T-helper 2 cell (primary cell): ENCODE results near the gene FAAP100.

Source experiments
- DNase-seq, 5 experiments: peaks; one replicate each; pipeline versions ENCODE4 v3.0.0 to v3.0.0-alpha.2; 2012 to 2022

The FAAP100 gene

GRCh38 chr17:81522491-81523401, 29.4 kb downstream of the FAAP100 start:
- DNase-seq = peak in 1 of 5 experiments; percentile 2

- no peak for DNase-seq
These were observed 31.9 kb downstream of the FAAP100 start for GRCh38 chr17:81520021-81520901.

GRCh38 chr17:81519284-81520020, 32.7 kb downstream of the FAAP100 start:
- peak; percentile 44 to 71 (median 56) for DNase-seq

- no peak for DNase-seq
These were observed 33.3 kb downstream of the FAAP100 start for GRCh38 chr17:81518785-81519283.

DNA sequence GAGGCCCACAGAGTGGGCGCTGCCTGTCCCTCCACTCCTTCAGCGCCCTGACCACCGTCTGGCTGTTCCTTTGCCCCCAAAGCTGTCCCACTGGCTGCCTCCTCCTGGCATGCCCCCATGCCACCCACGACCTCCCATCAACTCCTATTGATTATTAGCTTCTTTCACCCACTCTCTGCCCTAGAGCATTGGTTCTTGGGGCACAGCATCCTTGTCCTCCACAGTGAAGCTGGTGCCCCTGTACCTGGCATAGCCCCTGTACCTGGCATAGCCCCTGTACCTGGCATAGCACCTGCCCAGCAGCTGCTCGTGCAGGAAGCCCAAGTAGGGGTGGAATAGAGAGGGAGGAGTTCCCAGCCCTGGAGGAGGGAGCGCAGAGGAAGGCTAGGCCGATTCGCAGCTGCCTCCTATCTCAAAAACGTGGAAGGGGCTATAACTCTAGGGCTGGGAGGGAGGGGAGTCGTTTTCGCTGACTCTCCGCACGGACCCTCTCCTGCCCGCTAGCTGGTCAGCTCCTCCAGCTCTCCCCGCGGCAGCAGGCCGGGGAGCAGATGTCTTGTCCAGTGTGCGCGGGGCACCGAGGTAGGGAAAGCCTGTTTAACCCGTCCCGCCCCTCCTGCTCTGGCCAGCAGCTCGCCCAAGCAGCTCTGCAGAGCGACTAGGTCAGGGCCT, 33.9 kb downstream of the FAAP100 start:
- DNase-seq = no peak

- peak in 1 of 5 experiments; percentile 47 for DNase-seq
These were observed 34.6 kb downstream of the FAAP100 start for GRCh38 chr17:81517339-81518112.

DNA sequence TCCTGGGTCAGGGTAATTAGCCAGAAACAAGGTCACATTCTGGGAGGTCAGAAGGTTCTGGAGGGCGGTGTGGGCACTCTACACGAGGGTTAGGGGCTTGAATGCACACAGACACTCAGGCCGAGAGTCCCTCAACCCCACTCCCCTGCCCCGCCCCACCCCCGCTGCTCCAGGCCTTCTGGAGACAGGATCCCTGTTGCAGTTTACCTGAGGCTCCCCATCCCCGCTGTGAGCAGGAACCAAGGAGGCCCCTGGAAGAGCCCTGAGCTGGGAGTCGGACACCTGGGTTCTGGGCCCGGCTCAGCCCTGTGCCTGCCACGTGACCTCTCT, 35.2 kb downstream of the FAAP100 start:
- no peak for DNase-seq

- DNase-seq = no peak
These were observed 35.7 kb downstream of the FAAP100 start for GRCh38 chr17:81516439-81516838.

GRCh38 chr17:81515530-81516041, 36.6 kb downstream of the FAAP100 start:
- no peak for DNase-seq

- peak; percentile 33 to 80 (median 61) for DNase-seq
These were observed 37.2 kb downstream of the FAAP100 start for GRCh38 chr17:81514739-81515529.

DNA sequence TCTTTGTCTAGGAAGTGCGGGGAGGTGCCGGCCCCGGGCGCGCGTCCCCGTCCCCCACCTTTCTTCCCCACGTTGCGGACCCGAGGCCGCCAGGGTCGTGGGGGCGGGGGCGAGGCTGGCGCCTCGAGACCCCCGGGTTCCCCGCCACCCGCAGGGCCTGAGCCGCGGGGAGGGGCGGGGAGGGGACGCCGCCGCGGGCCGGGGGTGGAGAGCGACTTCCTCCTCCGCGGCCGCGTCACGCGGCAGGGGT, 37.7 kb downstream of the FAAP100 start:
- peak in 1 of 5 experiments; percentile 24 for DNase-seq

DNA sequence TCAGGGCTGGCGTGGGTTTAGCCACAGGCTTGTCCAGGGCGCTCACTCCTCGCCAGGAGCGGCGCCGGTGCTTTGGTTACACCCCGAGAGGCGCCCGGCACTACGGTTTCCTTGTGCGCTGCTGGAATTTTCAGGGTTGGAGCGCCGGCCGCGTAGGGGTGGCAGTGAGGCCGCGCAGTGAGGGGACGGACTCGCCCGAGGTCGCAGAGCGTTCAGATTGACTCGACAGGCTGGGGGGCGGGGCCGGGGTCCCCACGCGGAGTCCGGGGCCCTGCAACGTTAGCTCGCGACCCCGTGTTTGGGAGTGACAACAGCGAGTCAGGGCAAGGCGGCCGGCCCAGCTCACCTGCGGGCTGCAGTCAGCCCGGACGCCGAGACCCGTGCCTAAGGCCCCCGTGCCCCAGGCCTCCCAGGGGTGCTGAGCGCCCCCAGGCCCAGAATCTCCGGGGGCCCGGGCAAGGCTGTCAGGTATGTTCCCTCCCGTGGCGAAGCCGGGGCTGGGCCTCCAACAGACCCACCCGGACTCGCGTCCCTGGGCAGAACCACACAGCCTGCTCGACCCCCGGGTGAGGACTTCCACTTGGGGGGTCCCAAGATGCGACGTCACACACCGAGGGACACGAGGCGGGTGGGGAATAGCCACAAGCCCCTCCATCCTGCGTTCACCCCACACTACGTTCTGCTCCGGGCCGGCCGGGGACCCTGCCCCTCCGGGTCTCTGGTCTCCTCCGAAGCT, 38.2 kb downstream of the FAAP100 start:
- peak in 2 of 5 experiments; percentile 23 to 53 for DNase-seq

DNA sequence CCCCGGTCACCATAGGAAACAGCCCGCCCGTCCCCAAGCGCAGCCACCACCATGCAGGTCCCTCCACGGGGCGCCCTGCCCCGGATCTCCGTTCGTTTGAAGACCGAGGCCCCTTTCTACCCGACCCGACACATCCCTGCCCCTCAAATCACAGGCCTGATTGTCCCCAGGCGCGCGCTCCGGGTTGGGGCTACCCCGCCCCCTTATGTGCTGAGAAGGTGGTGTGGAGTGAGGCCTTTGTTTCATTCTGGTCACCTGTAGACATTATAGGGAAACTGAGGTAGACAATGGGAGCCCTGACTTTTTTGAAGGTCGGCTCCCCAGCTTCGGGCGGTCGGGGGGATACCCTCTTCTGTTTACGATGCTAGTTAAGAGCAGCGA, 38.8 kb downstream of the FAAP100 start:
- peak in 4 of 5 experiments; percentile 33 to 83 (median 50) for DNase-seq

GRCh38 chr17:81512562-81513371, 39.4 kb downstream of the FAAP100 start, which contains the start of gene ACTG1:
Gene ACTG1, minus strand, starts transcription at chr17:81512799. Its CDS starts 445 bp downstream, at chr17:81512354.
- DNase-seq = peak; percentile 81 to 96 (median 84)

- DNase-seq = peak in 1 of 5 experiments; percentile 44
These were observed 40.2 kb downstream of the FAAP100 start for GRCh38 chr17:81511804-81512561.

- no peak for DNase-seq
These were observed 40.7 kb downstream of the FAAP100 start for GRCh38 chr17:81511554-81511803.

DNA sequence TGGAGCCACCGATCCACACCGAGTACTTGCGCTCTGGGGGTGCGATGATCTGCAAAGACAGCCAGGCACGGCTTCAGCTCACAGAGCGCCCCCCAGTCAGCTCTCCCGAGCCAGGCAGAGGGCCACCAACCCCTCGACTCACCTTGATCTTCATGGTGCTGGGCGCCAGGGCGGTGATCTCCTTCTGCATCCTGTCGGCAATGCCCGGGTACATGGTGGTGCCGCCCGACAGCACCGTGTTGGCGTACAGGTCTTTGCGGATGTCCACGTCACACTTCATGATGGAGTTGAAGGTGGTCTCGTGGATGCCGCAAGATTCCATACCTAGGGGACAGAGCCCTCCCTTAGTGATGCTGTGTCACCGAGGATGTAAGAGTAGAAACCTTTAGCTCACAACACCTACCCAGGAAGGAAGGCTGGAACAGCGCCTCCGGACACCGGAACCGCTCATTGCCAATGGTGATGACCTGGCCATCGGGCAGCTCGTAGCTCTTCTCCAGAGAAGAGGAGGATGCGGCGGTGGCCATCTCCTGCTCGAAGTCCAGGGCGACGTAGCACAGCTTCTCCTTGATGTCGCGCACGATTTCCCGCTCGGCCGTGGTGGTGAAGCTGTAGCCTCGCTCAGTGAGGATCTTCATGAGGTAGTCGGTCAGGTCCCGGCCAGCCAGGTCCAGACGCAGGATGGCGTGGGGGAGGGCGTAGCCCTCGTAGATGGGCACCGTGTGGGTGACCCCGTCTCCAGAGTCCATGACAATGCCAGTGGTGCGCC, 41.2 kb downstream of the FAAP100 start:
- peak in 2 of 5 experiments; percentile 44 to 68 for DNase-seq
